ENCODE results near the gene IQCN. TPM values are rescaled to one million over a fixed set of nuclear protein-coding genes. Genes with fewer than 3 reads are reported as not detected.

Gene IQCN
- total and polyA plus RNA-seq, 2 experiments from 2014 or later: 0.35 TPM; not detected in 1

GRCh38 chr19:18317961-18318800 is 43.9 kb upstream of the IQCN start (continued):
- no peak for TF ChIP-seq ZNF462 (CRISPR knock-in tag; IDR thresholded peaks at IDR 0.05)
- TF ChIP-seq CREB1 (CRISPR knock-in tag; IDR thresholded peaks at IDR 0.05; ENCODE audit: low read depth): no peak
- no peak for TF ChIP-seq EZH2 (IDR thresholded peaks at IDR 0.05; ENCODE audit: low read depth, unreplicated experiment)

GRCh38 chr19:18313398-18313797 is 39.1 kb upstream of the IQCN start:
- no peak overlapping the region for H3K4me2 ChIP-seq
- H3K4me1 ChIP-seq (ENCODE audit: insufficient read depth): no peaks in the 10 kb centered on the region; the same call in 1 of the 2 replicates
- DNase-seq (ENCODE audit: low spot score) (no peak), ATAC-seq (no peak)
- TF ChIP-seq POLR2AphosphoS5 (IDR thresholded peaks at IDR 0.05; ENCODE audit: low read depth) (no peak), STAT1 (IDR thresholded peaks at IDR 0.05; ENCODE audit: unreplicated experiment) (no peak), ZNF331 (CRISPR knock-in tag; IDR thresholded peaks at IDR 0.05; ENCODE audit: low read depth) (no peak)
- peaks cover 17% of the 10 kb centered on the region; the same call in 1 of the 2 replicates for H3K36me3 ChIP-seq (ENCODE audit: insufficient read depth)
- no peak overlapping the region for H3K27ac ChIP-seq (ENCODE audit: low read depth)
- Mint-ChIP-seq H3K27ac (no peak overlapping the region), H3K4me1 (peaks cover 3% of the 10 kb centered on the region; the same call in 1 of the 3 replicates), H3K9me3 (no peaks in the 10 kb centered on the region), H3K27me3 (ENCODE audit: insufficient read depth, low read depth, poor library complexity) (peaks cover 10% of the 10 kb centered on the region), H3K36me3 (ENCODE audit: low read depth) (peaks cover 50% of the 10 kb centered on the region), H3K4me3 (no peak overlapping the region)
- H2AFZ ChIP-seq: no peak overlapping the region
- H3K79me2 ChIP-seq (replicated peaks; ENCODE audit: insufficient read depth): peaks cover 26% of the 10 kb centered on the region
- peaks cover 12% of the 10 kb centered on the region for H4K20me1 ChIP-seq (replicated peaks; ENCODE audit: insufficient read depth)
- no peaks in the 10 kb centered on the region for H3K9me2 ChIP-seq (ENCODE audit: insufficient read depth)
- no peaks in the 10 kb centered on the region for H3K27me3 ChIP-seq (ENCODE audit: insufficient read depth)
- H3K4me3 ChIP-seq: no peak overlapping the region
- H3F3A ChIP-seq (replicated peaks; ENCODE audit: low read depth): 0 out of 2 replicates have a peak, but pooled peaks cover 6% of the 10 kb centered on the region
